Adrenal gland (tissue), 5 donors: ENCODE results near the gene A3GALT2.

Experiments used
- POLR2A ChIP-seq, 2 donors: fragments of 450-650 bp; IDR thresholded peaks; one replicate each; pipeline ENCODE4 v1.6.1; 2017; ENCODE audit warnings: antibody characterized with exemption in 2 of 2, mild to moderate bottlenecking in 2 of 2, moderate library complexity in 1 of 2
- TF ChIP-seq, protein P1 (sequence below), 6 experiments: fragments of 450-650 bp in 4 of 6; fragments of 200-600 bp in 2 of 6; sonication (generic) in 1 of 6; IDR thresholded peaks; 1 replicate in 5 of 6; 2 replicates in 1 of 6; pipeline versions ENCODE4 v1.5.1 to v1.8.0; 2016 to 2021; ENCODE audit warnings: antibody characterized with exemption in 6 of 6, mild to moderate bottlenecking in 2 of 6, moderate library complexity in 1 of 6
- donor health status: DM: no; HTN: no; CAD: no.

DNA sequence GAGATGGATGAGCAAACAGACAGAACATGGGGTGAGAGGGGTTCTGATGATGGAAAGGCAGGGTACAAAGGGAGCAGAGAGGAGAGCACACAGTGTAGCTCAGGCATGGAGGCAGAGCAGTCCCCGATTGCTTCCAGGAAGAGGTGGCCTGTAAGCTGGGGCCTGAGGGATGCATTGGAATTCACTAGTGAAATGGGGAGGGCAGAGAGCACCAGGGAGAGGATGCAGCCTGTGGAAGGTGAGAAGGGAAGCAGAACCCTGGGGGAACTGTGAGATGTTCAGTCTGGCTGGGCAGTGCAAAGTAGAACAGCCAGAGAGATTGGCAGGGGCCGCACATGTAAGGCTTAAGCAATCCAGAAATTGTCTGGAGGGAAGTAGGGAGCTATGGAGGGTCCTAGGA lies 52.4 kb downstream of the A3GALT2 start:
- TF ChIP-seq, protein P1, sequence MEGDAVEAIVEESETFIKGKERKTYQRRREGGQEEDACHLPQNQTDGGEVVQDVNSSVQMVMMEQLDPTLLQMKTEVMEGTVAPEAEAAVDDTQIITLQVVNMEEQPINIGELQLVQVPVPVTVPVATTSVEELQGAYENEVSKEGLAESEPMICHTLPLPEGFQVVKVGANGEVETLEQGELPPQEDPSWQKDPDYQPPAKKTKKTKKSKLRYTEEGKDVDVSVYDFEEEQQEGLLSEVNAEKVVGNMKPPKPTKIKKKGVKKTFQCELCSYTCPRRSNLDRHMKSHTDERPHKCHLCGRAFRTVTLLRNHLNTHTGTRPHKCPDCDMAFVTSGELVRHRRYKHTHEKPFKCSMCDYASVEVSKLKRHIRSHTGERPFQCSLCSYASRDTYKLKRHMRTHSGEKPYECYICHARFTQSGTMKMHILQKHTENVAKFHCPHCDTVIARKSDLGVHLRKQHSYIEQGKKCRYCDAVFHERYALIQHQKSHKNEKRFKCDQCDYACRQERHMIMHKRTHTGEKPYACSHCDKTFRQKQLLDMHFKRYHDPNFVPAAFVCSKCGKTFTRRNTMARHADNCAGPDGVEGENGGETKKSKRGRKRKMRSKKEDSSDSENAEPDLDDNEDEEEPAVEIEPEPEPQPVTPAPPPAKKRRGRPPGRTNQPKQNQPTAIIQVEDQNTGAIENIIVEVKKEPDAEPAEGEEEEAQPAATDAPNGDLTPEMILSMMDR (IDR thresholded peaks at IDR 0.05) = no peak
- no peak for TF ChIP-seq POLR2A (IDR thresholded peaks at IDR 0.05)
